Activated CD4-positive, CD25-positive, alpha-beta regulatory T cell treated with anti-CD3 and anti-CD28 coated beads, Interleukin-2, amount 50 U/mL, for 16 hours (primary cell): ENCODE data around the gene FRMD5.
"Not testable (repeated sequence)": the region's sequence is repeated elsewhere in the genome, so short reads cannot be mapped to it uniquely, and the experiment has no call there.

ENCODE experiments used
- DNase-seq: peaks from one replicate; pipeline ENCODE4 v3.0.0-alpha.2; 2020; ENCODE audit warnings: low read depth, low spot score

Gene FRMD5

GRCh38 chr15:43845421-43845820 lies 349.6 kb downstream of the FRMD5 start:
- no peak for DNase-seq

- not testable (repeated sequence) for DNase-seq
Observed at GRCh38 chr15:43832485-43832884, 362.6 kb downstream of the FRMD5 start.

GRCh38 chr15:43831519-43832052 lies 363.5 kb downstream of the FRMD5 start:
- not testable (repeated sequence) for DNase-seq

GRCh38 chr15:43830691-43831275 lies 364.3 kb downstream of the FRMD5 start:
- DNase-seq = not testable (repeated sequence)

- not testable (repeated sequence) for DNase-seq
Observed at GRCh38 chr15:43829951-43830540, 365.0 kb downstream of the FRMD5 start.

GRCh38 chr15:43828061-43828657 lies 366.9 kb downstream of the FRMD5 start:
- DNase-seq = no peak

- DNase-seq = peak; percentile 55
Observed at GRCh38 chr15:43826508-43827341, 368.3 kb downstream of the FRMD5 start, which contains the start of gene WDR76. Gene WDR76 (plus strand): TSS chr15:43827002. CDS start chr15:43827033, 31 bp downstream.

- no peak for DNase-seq
Observed at GRCh38 chr15:43826029-43826507, 369.0 kb downstream of the FRMD5 start.

GRCh38 chr15:43825305-43825704 lies 369.8 kb downstream of the FRMD5 start:
- DNase-seq = not testable (repeated sequence)

- DNase-seq = peak; percentile 88
Observed at GRCh38 chr15:43824302-43825246, 370.5 kb downstream of the FRMD5 start, which contains the start of gene MFAP1. Gene MFAP1 (minus strand): TSS chr15:43824690. CDS start chr15:43824569, 121 bp downstream.

GRCh38 chr15:43821505-43821904 lies 373.6 kb downstream of the FRMD5 start:
- no peak for DNase-seq
